Esophagus (tissue), 2 donors: ENCODE data around the gene TNIK. TPM values are rescaled to one million over a fixed set of nuclear protein-coding genes. Genes with fewer than 3 reads are reported as not detected.

Experiments
- H3K27ac ChIP-seq, 2 donors: one replicate each; pipeline ENCODE4 v1.5.1; 2013; ENCODE audit warnings: low read depth in 2 of 2, mild to moderate bottlenecking in 2 of 2, inconsistent platforms in 1 of 2, low read length in 1 of 2, moderate library complexity in 1 of 2
- H3K27me3 ChIP-seq, 2 donors: one replicate each; pipeline ENCODE4 v1.6.1; 2013; ENCODE audit warnings: low read length in 2 of 2, control low read depth in 1 of 2, mild to moderate bottlenecking in 1 of 2; ENCODE audit not compliant: insufficient read depth in 2 of 2, control insufficient read depth in 1 of 2
- H3K36me3 ChIP-seq, 2 donors: one replicate each; pipeline ENCODE4 v1.6.1; 2013; ENCODE audit warnings: low read length in 1 of 2; ENCODE audit not compliant: control insufficient read depth in 2 of 2, insufficient read depth in 2 of 2
- H3K4me1 ChIP-seq, 2 donors: one replicate each; pipeline ENCODE4 v1.6.1; 2013; ENCODE audit warnings: low read length in 1 of 2; ENCODE audit not compliant: control insufficient read depth in 2 of 2, insufficient read depth in 2 of 2
- H3K4me3 ChIP-seq, 2 donors: one replicate each; pipeline ENCODE4 v1.5.1; 2013; ENCODE audit warnings: low read length in 2 of 2, mild to moderate bottlenecking in 2 of 2, low read depth in 1 of 2, moderate library complexity in 1 of 2
- H3K9me3 ChIP-seq, 2 donors: one replicate each; pipeline ENCODE4 v1.6.1; 2013; ENCODE audit warnings: mild to moderate bottlenecking in 2 of 2, low read depth in 1 of 2, low read length in 1 of 2, moderate library complexity in 1 of 2; ENCODE audit not compliant: control insufficient read depth in 2 of 2, insufficient read depth in 1 of 2
- WGBS, 2 donors: extraction: QIAGEN DNeasy Blood & Tissue Kit; methylation state at CpG; one replicate each; pipeline ENCODE4 v1.1.7; 2013; 5-methylcytosine and 5-hydroxymethylcytosine counted together
- polyA plus RNA-seq, 2 donors: library from polyadenylated mRNA; stranded (reverse); fragments of 200-250 nt; gene quantifications; one replicate each; pipeline ENCODE4 v1.2.3, GENCODE V29; 2013
- donor health status: healthy with polysubstance abuse.
- donor health status: Bipolar disorder and iron deficiency.

The TNIK gene
- polyA plus RNA-seq, 2 donors = 2.2 to 3.2 TPM

DNA sequence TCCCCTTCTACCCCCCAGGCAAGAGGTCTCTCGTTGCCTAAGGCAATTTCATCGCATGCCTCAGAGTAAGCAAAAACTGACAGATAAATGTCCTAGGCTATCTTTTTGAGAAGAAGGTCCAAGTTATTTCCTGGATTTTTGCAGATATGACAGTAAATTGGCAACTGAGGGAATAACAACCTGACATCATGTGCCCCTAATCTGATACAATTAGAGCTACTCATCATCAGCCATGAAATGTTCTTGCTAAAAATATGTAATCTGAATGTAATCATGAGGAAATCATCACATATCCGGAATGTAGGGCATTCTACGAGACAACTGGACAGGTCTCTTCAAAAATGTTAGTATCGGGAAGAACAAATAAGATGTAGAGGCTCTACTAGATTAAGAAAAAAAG, 44.1 kb downstream of the TNIK start:
- Histone ChIP-seq H3K27ac (no peak overlapping the region), H3K4me1 (no peaks in the 10 kb centered on the region), H3K4me3 (no peak overlapping the region), H3K27me3 (no peaks in the 10 kb centered on the region), H3K36me3 (no peaks in the 10 kb centered on the region), H3K9me3 (no peaks in the 10 kb centered on the region)
- 82 to 87% methylated on average over 5 of the region's 5 CpGs for WGBS, 2 donors

DNA sequence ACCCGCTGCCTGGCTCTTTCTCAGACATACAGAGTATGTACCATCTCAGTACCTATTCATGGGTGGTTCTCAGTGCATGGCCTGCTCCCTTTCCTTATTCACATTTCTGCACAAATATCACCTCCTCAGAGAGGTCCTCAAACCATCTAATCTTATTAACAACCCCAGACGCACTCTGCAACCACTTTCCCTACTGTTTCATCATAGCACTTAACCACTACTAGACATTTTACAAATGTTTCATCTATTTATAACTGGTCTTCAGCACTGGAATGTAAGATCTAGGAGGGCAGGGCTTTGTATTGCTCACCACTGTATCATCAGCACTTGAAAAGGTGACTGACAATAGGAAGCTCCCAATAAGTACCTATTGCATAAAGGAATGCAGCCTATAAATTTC, 45.1 kb downstream of the TNIK start:
- H3K27me3 ChIP-seq = no peaks in the 10 kb centered on the region
- no peaks in the 10 kb centered on the region for H3K4me1 ChIP-seq
- no peak overlapping the region for H3K4me3 ChIP-seq
- H3K27ac ChIP-seq = no peak overlapping the region
- WGBS, 2 donors = 89 to 91% methylated on average over 2 of the region's 2 CpGs
- H3K36me3 ChIP-seq = no peaks in the 10 kb centered on the region
- no peaks in the 10 kb centered on the region for H3K9me3 ChIP-seq

DNA sequence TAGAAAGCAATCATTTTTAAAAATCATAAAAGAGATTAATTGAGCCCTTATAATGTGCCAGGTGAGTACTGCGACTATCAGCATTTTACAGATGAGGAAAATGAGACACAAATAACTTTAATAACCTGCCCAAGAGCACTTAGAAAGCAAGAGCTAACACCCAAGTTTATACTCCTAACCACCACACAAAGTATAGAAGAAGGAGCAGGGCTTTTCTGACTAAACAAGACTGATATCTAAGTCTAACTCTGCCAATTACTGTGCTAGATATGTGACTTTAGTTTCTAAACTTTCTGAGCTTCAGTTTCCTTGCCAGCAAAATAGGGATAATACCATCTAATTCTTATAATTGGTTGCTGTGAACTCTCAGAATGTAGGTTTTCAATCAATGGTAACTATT, 47.7 kb downstream of the TNIK start:
- no peaks in the 10 kb centered on the region for H3K27me3 ChIP-seq
- no peaks in the 10 kb centered on the region for H3K9me3 ChIP-seq
- no peak overlapping the region for H3K4me3 ChIP-seq
- H3K4me1 ChIP-seq = no peaks in the 10 kb centered on the region
- no peaks in the 10 kb centered on the region for H3K36me3 ChIP-seq
- WGBS, 2 donors = 61 to 67% methylated on average over 1 of the region's 1 CpG
- no peak overlapping the region for H3K27ac ChIP-seq

DNA sequence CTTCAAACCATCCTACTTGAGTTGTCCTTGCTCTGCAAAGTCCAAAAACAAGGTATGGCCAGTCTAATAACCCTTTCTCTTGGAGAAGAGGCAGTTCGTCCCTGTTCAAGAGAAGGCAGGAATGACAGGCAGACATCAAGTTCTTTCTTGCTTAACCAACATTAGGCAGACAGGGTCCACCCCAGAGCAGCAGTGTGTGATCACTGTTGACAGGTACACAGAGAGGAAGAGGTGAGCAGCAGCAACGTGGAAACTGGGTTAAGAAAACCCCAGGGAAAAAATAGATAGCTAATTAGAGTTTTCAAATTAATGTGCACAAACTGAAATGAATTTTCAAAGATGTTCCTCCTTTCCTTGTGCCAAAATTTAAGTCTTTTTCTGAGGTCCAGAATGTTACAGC, 48.2 kb downstream of the TNIK start:
- no peaks in the 10 kb centered on the region for H3K27me3 ChIP-seq
- no peaks in the 10 kb centered on the region for H3K36me3 ChIP-seq
- H3K4me1 ChIP-seq = no peaks in the 10 kb centered on the region
- no peaks in the 10 kb centered on the region for H3K9me3 ChIP-seq
- 58 to 69% methylated on average over 2 of the region's 2 CpGs for WGBS, 2 donors
- H3K27ac ChIP-seq = no peak overlapping the region
- no peak overlapping the region for H3K4me3 ChIP-seq

DNA sequence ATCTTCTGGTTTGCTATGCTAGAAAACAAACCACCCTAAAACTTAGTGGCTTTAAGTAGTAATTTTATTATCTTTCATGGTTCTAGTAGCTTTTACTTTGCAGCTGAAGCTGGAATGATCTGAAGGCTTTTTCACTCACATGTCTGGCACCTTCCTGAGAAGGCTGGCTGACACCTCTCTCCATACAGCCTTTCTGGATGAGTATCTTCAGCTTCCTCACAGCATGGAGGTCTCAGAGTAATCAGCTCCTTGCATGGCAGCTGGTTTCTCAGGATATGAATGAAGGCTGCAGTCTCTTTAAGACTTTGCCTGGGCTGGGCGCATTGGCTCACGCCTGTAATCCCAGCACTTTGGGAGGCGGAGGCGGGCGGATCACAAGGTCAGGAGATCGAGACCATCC, 50.0 kb downstream of the TNIK start:
- H3K4me3 ChIP-seq = no peak overlapping the region
- no peaks in the 10 kb centered on the region for H3K9me3 ChIP-seq
- H3K36me3 ChIP-seq = no peaks in the 10 kb centered on the region
- no peak overlapping the region for H3K27ac ChIP-seq
- H3K4me1 ChIP-seq = no peaks in the 10 kb centered on the region
- no peaks in the 10 kb centered on the region for H3K27me3 ChIP-seq
- WGBS, 2 donors = 96 to 98% methylated on average over 6 of the region's 6 CpGs

DNA sequence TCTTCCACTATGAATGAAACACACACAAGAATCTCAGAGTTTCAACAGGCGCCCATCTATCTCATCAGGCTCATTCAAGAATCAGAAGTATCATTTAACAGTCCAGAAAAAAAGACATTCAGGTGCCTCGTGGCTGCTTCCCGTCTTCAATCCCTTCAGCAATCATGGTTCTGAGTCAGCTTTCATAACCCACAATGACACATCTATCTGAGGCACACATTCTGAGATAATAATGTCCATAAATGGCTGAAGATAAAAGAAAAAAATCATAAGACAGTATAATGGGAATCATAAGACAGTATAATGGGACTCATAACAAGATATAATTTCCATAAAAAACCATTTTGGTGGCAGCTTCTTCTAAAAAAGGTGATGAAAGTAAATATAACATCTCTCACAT, 52.4 kb downstream of the TNIK start:
- H3K9me3 ChIP-seq = no peaks in the 10 kb centered on the region
- 77 to 78% methylated on average over 3 of the region's 3 CpGs for WGBS, 2 donors
- no peaks in the 10 kb centered on the region for H3K36me3 ChIP-seq
- no peak overlapping the region for H3K4me3 ChIP-seq
- H3K27ac ChIP-seq = no peak overlapping the region
- H3K27me3 ChIP-seq = no peaks in the 10 kb centered on the region
- H3K4me1 ChIP-seq = no peaks in the 10 kb centered on the region

DNA sequence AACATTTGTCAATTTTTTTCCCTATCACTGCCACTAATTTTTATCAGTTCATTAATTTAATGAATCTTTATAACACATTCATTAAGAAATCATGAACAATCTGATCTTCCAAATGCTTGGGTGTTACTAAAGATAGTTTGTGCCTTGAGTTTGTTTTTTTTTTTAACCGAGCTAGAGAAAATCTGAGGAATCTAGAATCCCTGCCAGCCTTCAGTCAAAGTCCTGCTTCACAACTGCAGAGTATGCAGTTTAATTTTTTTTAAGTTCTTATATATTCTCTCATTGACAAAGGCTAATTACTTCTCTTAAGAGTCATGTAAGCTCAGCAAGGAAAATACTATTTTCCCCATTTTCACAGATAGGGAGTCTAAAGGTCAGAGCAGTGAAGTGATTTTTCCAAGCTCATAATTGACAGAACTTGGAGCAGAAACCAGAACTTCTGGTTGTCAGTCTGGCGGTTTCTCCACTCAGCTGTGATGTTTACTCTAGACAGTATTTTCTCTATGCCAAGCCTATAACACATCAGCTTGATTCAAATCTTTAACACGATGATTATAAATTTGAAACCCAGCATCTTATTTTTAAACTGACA, 55.7 kb downstream of the TNIK start:
- Histone ChIP-seq H3K4me3 (no peak overlapping the region), H3K9me3 (no peaks in the 10 kb centered on the region), H3K27me3 (no peaks in the 10 kb centered on the region), H3K27ac (no peak overlapping the region), H3K36me3 (no peaks in the 10 kb centered on the region), H3K4me1 (no peaks in the 10 kb centered on the region)
- WGBS, 2 donors = 22 to 26% methylated on average over 3 of the region's 3 CpGs

DNA sequence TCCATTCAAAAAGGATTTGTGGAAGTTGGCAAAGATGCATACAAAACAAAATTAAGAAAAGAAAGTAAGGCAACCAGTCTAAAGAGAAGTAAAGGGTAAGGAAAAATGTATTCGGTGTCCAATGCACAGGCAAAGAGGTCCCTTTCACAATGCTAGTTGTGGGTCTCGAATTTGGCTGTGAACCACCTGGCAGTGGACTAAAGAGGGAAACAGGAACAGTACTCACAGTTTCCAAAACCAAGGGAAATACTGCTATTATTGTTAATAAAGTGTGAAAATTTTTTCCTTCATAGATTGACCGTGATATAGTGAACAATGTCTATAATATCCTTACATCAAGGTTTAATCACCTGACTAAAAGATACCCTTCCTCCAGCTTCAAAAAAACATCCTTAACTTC, 57.9 kb downstream of the TNIK start:
- Histone ChIP-seq H3K36me3 (no peaks in the 10 kb centered on the region), H3K27ac (no peak overlapping the region), H3K4me1 (no peaks in the 10 kb centered on the region), H3K27me3 (no peaks in the 10 kb centered on the region), H3K9me3 (no peaks in the 10 kb centered on the region), H3K4me3 (no peak overlapping the region)
- 90 to 93% methylated on average over 3 of the region's 3 CpGs for WGBS, 2 donors

DNA sequence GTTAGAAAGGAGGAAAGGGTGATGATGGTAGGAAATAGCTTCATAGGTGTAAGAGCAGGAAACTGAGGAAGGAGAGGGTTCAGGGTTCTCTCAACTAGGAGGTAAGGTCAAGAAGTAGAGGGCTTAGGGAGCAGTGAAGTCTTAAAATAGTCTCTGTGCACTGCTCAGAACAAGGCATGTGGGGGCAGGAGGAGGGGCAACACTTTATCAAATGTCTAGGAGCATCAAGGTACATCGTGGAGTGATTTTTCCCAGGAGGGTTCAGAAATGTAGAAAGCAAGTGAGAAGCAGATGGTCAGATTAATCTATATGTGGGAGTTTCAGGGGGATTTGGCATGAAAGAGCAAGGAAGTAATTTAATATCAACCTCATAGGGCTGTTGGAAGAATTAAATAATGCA, 58.8 kb downstream of the TNIK start:
- Histone ChIP-seq H3K4me1 (no peaks in the 10 kb centered on the region), H3K36me3 (no peaks in the 10 kb centered on the region), H3K27me3 (no peaks in the 10 kb centered on the region), H3K27ac (no peak overlapping the region), H3K4me3 (no peak overlapping the region), H3K9me3 (no peaks in the 10 kb centered on the region)
- 65 to 78% methylated on average over 1 of the region's 1 CpG for WGBS, 2 donors

DNA sequence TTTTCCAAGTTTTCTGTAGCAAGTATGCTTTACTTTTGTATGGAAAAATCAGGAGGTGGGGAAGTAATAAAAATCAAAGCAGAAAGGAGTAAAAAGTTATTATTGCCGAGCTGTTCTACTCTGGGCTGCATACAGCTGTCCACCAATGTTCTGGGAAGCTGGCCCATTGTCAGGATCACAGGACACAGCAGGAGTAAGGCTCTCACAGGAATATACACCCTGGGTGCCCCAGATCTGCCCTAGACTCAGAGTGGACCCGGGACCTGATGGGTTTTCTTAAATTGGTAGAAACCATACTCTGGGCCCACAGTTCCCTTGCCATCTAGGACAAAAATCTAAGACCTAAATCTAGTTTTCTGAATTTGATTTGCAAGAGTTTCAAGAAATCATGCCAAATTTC, 60.4 kb downstream of the TNIK start:
- 87 to 88% methylated on average over 2 of the region's 2 CpGs for WGBS, 2 donors
- no peaks in the 10 kb centered on the region for H3K27me3 ChIP-seq
- H3K4me3 ChIP-seq = no peak overlapping the region
- H3K27ac ChIP-seq = no peak overlapping the region
- no peaks in the 10 kb centered on the region for H3K36me3 ChIP-seq
- H3K9me3 ChIP-seq = no peaks in the 10 kb centered on the region
- H3K4me1 ChIP-seq = no peaks in the 10 kb centered on the region
